Skeletal muscle cell (primary cell): ENCODE data around the gene DUSP11.
A peak's percentile ranks its signal among the peaks of the same experiment; 100 is the strongest.
"Not testable (repeated sequence)": the region's sequence is repeated elsewhere in the genome, so short reads cannot be mapped to it uniquely, and the experiment has no call there.

Source experiments
- DNase-seq: peaks from one replicate; pipeline ENCODE4 v3.0.0-alpha.2; 2010; ENCODE audit warnings: low read depth
- H3K4me3 ChIP-seq: 2 replicates; pipeline ENCODE4 v1.5.1; 2011; ENCODE audit warnings: low read depth, mild to moderate bottlenecking, control low read depth, low read length, moderate library complexity

The DUSP11 gene

DNA sequence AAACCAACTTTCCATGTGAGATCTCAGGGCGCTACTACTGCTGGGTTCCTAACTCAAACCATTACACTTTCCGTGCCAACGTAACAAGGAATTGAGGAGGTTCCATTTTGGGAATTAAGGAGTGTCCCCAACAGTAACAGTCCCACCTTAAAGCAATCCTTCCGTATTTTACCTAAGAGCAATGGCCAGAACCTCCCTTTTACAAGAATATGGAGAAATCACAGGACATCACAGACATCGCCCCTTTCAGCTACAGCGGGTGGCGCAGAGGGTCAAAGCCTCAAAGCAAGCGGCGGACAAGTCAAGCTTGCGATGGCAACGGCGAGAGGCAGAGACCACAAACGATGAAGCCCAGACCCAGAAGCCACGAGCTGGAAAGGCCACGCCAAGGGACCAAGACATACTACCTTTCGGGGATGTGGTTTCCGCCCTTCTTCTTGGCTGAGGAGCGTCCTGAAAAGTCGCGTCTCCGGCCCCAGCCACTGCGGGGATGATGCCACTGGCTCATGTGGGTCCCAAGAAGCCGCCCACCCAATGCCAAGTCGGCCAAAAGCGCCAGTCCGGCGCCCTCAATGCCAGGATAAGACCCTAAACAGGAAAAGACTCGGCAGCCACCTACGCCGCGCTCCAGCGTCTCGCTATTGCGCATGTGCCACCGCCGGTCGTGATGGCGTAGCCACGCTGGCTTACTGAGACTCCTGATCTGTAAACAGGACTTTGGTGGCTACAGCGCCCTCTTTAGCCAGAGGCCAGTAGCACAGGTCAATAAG is at the start of gene DUSP11:
Gene DUSP11 (minus strand): TSS at position 637 of the 770 bp plus-strand sequence. CDS start 129 bp downstream, at position 508.
- peak; percentile 70 for DNase-seq
- peak within 1 kb of the TSS; percentile 86 for H3K4me3 ChIP-seq

GRCh38 chr2:73828818-73829570 is 49.1 kb upstream of the DUSP11 start, which contains the start of gene STAMBP:
TSS of gene STAMBP (plus strand) at chr2:73828961. CDS start at chr2:73830857, 1,896 bp downstream.
- peak; percentile 82 for DNase-seq
- H3K4me3 ChIP-seq, result peak within 1 kb of the TSS; percentile 69

DNA sequence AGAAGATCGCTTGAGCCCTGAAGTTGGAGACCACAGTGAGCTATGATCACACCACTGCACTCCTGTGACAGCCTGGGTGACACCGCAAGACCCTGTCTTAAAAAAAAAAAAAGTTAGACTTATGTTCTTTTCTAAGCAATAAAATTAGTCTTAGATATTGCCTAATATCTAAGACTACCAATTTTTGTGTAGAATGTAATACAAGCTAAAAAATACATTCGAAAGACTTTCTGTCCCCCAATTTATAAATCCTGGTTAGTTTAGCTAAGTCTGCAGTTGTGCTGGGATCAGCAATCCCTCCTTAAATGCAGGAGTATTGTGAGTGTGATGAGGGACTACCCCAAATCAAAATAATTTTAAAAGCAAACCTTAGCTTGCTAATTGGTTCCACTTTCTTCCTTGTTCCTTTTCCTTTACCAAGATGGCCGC is 48.5 kb upstream of the DUSP11 start:
- no peak for DNase-seq

GRCh38 chr2:73827660-73828388 is 47.9 kb upstream of the DUSP11 start:
- no peak for DNase-seq
- H3K4me3 ChIP-seq, result peak overlapping the region; percentile 69

More for the DNA sequence above, 48.5 kb upstream of the DUSP11 start:
- H3K4me3 ChIP-seq, result peak overlapping the region; percentile 69

DNA sequence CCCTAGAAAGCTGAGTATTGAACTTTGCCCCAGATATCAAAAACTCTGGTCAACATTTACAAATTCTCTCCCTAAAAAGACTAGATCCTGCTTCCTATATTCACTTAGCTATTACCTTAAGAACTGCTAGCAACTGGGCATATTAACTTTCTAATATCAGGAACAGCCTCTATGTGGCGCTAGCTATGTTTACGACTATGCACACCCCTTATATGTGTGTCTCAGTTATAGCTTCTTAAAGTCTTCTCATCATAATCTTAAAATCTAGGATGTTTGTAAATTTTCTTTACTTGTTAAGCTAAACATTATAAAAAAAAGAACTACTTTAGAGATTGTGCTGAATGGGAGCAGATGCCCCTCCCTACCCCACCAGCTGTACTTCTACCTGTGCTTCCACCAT is 47.1 kb upstream of the DUSP11 start:
- H3K4me3 ChIP-seq, result no peak overlapping the region
- no peak for DNase-seq

- no peak for DNase-seq
- H3K4me3 ChIP-seq, result no peak overlapping the region
Measured at GRCh38 chr2:73825408-73825807, 45.5 kb upstream of the DUSP11 start.

DNA sequence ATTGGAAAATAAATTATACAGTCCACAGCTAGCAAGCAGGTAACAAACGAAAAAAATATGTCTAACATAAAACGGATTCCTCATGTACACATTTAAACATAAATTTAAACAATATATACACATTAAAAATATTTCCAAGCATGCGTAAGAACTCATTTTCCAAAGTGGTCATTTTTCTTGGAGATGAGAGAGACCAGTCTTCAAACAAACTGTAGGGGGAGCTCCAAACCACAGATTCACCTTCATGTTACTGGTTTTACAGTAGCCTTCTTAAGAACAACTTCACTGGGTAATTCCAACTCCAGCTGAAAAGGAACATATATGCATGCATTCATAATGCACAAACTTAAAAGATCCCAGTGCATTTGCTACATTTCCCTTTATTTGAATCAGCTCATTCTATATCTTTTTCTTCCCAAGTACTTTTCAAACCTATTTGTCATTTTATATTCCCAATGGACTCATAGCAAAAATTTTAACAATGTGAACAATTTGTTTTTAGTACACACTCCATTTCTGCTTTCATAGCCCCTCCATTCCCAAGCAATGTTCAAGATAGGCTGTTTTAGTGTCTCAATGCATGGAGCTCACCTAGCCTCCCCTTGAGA is 44.1 kb upstream of the DUSP11 start:
- no peak overlapping the region for H3K4me3 ChIP-seq
- peak; percentile 69 for DNase-seq

GRCh38 chr2:73823416-73823815 is 43.5 kb upstream of the DUSP11 start:
- DNase-seq, result no peak
- no peak overlapping the region for H3K4me3 ChIP-seq

- no peak overlapping the region for H3K4me3 ChIP-seq
Measured at GRCh38 chr2:73822991-73823390, 43.1 kb upstream of the DUSP11 start.

GRCh38 chr2:73822276-73822675 is 42.4 kb upstream of the DUSP11 start:
- no peak overlapping the region for H3K4me3 ChIP-seq
- DNase-seq, result no peak

More at GRCh38 chr2:73822991-73823390, 43.1 kb upstream of the DUSP11 start:
- DNase-seq, result no peak

- DNase-seq, result no peak
- H3K4me3 ChIP-seq, result no peak overlapping the region
Measured at GRCh38 chr2:73821669-73822068, 41.8 kb upstream of the DUSP11 start.

DNA sequence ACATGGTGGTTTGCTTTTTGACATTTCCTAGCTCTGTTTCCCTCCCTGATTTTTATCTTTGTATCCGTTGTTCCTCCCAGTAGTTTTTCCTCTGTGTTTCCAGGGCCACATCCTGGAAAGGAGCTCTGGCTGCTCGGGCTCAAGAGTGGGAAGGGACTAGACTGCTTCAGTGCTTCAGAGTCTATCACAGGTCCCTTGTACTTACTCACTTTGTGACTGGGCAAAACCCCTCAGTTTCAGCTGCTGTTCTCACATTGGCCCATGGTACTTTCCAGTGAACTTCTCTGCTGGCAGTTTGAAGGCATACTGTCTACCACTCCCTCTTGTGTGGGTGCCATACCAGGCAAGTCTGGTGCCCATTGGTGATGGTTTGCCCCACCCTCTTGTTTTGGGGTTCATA is 41.3 kb upstream of the DUSP11 start:
- DNase-seq, result no peak
- H3K4me3 ChIP-seq, result no peak overlapping the region

- DNase-seq, result no peak
- no peak overlapping the region for H3K4me3 ChIP-seq
Measured at GRCh38 chr2:73818296-73818695, 38.4 kb upstream of the DUSP11 start.

GRCh38 chr2:73812635-73813034 is 32.7 kb upstream of the DUSP11 start:
- DNase-seq, result no peak
- no peak overlapping the region for H3K4me3 ChIP-seq

DNA sequence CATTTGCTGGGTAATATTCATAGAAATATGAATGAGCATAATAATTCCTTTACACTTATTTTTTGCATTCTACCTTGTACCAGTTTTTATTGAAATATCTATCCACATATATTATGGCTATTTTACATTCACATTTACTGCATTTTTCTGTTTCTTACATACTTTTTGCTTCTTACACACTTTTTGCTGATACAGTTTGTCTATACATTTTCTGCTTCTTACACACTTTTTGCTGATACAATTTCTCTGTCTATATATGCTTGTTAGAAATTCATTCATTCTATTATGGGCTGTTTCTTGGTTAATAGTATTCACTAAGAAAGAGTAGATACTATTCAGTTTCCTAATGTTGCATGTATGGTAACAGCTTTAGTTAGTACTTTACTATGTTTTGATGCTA is 32.0 kb upstream of the DUSP11 start:
- no peak overlapping the region for H3K4me3 ChIP-seq
- no peak for DNase-seq

- not testable (repeated sequence) for H3K4me3 ChIP-seq, DNase-seq
Measured at GRCh38 chr2:73783883-73784282, 4.0 kb upstream of the DUSP11 start, which contains the start of gene C2orf78. TSS of gene C2orf78 (plus strand) at chr2:73784183. CDS start at chr2:73784310, 127 bp downstream.

DNA sequence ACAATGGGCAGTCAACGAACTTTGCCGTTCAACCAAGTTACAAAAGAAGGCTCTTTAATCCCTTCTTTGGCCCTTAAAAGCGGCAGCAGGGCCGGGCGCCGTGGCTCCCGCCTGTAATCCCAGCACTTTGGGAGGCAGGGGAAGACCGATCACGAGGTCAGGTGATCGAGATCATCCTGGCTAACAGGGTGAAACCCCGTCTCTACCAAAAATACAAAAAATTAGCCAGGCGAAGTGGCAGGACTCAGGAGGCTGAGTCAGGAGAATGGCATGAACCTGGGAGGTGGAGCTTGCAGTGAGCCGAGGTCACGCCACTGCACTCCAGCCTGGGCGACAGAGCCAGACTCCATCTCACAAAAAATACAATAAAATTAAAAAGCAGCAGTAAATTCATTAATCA is 3.5 kb upstream of the DUSP11 start:
- not testable (repeated sequence) for H3K4me3 ChIP-seq, DNase-seq

DNA sequence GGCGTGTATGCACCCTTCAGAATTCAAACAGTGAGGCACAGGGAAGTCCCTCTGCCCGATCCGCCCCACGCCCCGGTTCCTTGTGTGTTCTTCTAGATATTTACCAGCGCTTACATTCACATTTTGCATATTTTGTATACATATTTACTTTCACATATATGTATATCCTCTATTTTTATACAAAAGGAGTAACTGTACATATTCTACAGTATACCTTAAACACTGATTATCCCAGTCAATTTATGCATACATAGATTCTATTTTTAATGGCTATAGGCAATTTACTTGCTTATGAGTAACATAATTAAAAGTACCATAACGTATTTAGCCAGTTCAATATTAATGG is 307 bp upstream of the DUSP11 start:
- peak overlapping the region; percentile 86 for H3K4me3 ChIP-seq
- no peak for DNase-seq

GRCh38 chr2:73778867-73779466 is 936 bp downstream of the DUSP11 start:
- DNase-seq, result not testable (repeated sequence)

More at GRCh38 chr2:73778867-73779466, 936 bp downstream of the DUSP11 start:
- peak overlapping the region; percentile 86 for H3K4me3 ChIP-seq
